GM06990 (cell line): ENCODE results near the gene ALDH18A1.

ENCODE experiments used
- DNase-seq: peaks from one replicate; pipeline ENCODE4 v3.0.0-alpha.2; 2011; ENCODE audit not compliant: insufficient read length; ENCODE audit errors: extremely low read depth
- H3K27me3 ChIP-seq: replicated peaks from 2 replicates; pipeline ENCODE4 v1.6.0; 2011; ENCODE audit warnings: low read length; ENCODE audit not compliant: control insufficient read depth, insufficient read depth
- H3K36me3 ChIP-seq: 2 replicates; pipeline ENCODE4 v1.5.1; 2011; ENCODE audit warnings: low read length; ENCODE audit not compliant: control insufficient read depth, insufficient read depth
- H3K4me3 ChIP-seq: replicated peaks from 2 replicates; pipeline ENCODE4 v1.5.1; 2011; ENCODE audit warnings: low read depth, mild to moderate bottlenecking, control low read depth, low read length
- TF ChIP-seq, protein P1 (sequence below): IDR thresholded peaks from 2 replicates; pipeline ENCODE4 v1.5.1; 2011; ENCODE audit warnings: low read length, control low read depth, mild to moderate bottlenecking, inconsistent platforms; ENCODE audit not compliant: insufficient read depth, poor library complexity, severe bottlenecking

The ALDH18A1 gene

DNA sequence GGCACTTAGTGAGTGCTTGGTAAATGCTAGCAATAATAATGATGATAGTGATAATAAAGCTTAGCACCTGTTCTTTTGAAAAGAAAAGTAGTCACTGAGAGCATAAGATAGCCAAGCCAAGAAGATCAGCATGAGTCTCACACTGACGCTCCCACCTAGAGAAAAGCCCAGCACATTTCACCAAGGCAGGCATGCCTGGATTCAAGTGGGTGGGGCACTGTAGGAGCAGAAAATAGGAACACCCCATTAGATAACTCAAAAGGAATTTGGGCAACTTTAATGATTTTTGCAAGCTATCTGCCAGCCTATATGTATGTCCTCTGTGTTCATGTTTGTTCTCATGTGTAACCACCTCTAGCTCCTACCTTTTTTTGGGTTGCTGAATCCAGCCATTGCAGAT is 77.2 kb downstream of the ALDH18A1 start:
- TF ChIP-seq, protein P1, sequence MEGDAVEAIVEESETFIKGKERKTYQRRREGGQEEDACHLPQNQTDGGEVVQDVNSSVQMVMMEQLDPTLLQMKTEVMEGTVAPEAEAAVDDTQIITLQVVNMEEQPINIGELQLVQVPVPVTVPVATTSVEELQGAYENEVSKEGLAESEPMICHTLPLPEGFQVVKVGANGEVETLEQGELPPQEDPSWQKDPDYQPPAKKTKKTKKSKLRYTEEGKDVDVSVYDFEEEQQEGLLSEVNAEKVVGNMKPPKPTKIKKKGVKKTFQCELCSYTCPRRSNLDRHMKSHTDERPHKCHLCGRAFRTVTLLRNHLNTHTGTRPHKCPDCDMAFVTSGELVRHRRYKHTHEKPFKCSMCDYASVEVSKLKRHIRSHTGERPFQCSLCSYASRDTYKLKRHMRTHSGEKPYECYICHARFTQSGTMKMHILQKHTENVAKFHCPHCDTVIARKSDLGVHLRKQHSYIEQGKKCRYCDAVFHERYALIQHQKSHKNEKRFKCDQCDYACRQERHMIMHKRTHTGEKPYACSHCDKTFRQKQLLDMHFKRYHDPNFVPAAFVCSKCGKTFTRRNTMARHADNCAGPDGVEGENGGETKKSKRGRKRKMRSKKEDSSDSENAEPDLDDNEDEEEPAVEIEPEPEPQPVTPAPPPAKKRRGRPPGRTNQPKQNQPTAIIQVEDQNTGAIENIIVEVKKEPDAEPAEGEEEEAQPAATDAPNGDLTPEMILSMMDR, result no peak
- no peak overlapping the region for H3K4me3 ChIP-seq
- no peak for DNase-seq
- H3K27me3 ChIP-seq, result peaks cover 1% of the 10 kb centered on the region
- no peaks in the 10 kb centered on the region for H3K36me3 ChIP-seq

DNA sequence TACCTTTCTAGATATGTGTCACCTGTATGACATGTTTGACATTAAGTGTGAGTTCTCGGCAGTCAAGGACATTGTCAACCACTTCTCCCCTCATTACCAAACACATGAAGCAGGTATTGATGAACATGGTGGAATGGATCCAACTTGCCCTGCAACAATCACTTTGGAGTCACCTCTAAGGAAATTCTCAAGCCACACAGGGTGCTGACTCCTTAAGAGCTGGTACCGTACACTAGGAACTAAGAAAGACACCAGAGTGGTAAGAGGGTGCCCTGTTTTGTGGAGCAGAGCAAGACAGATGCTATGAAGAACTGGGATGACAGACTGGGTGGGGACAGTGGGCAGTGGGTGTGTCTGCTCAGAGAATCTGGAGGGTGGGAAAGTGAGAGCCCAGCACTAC is 77.9 kb downstream of the ALDH18A1 start:
- TF ChIP-seq, protein P1, result no peak
- no peaks in the 10 kb centered on the region for H3K36me3 ChIP-seq
- H3K4me3 ChIP-seq, result no peak overlapping the region

DNA sequence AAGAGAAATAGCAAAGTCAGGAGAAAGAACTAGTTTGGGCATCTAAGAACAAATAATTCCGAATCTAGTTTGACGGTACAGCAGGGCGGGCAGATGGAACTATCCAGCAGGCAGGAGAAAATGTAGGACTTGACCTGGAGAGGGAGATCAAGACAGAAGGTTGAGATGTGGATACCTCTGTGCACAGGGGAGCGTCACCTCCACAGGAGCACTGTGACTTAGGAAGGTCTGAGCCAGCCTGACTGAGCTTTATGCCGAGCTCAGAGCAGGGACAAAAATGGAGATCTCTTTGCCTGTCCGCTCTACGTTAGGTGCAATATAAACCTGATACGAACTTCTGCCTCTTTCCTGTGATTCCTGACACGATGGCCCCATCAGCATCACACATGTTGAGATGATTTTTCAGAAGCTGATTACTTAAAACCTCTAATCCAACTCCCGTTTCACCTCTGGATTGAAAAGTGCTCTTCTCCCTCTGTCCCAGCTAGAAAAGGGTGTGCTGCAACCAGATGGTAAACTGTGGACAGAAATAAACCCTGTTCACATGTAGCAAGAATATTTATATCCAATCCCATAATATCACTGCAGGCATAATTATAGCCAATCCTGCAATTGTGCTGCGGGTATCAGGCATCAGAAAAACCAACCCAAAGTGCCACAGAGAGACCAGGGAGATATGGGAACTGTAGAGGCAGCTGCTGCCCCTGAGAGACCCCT is 81.7 kb downstream of the ALDH18A1 start:
- Histone ChIP-seq H3K36me3 (no peaks in the 10 kb centered on the region), H3K4me3 (no peak overlapping the region), H3K27me3 (peaks cover 1% of the 10 kb centered on the region; the same call in 1 of the 2 replicates)
- TF ChIP-seq, protein P1, result no peak
- DNase-seq, result no peak

More for the DNA sequence above, 77.9 kb downstream of the ALDH18A1 start:
- peaks cover 1% of the 10 kb centered on the region for H3K27me3 ChIP-seq
- DNase-seq, result no peak

DNA sequence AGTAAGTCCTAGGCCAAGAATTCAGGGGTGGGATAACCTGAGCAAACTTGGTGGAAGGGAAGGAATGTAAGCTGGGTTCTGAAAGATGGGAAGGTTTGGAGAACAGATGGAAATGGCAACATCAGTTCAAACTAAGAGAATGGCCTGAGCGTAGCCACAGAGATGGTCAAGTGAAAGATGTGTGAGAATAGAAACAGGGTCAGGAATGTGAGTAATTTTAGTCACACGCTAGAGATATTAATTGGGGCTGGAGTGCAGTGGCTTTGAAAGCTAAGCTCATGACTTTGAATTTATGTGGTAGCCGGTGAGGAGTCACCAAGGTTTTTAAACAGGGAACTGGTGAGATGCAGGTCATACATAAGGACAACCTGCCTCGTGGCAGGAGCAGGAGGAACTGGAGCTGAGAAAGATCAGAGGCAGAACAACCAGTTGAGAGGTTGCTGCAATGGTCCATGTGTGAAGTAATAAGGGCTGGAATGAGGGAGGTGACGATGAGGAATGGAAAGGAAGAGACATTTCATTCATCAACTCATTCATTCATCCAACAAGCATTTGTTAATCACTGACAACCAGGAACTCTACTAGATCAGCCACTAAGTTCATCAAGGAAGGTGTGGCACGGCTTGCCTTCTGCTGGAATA is 82.4 kb downstream of the ALDH18A1 start:
- TF ChIP-seq, protein P1, result no peak
- Histone ChIP-seq H3K27me3 (peaks cover 1% of the 10 kb centered on the region; the same call in 1 of the 2 replicates), H3K4me3 (no peak overlapping the region), H3K36me3 (no peaks in the 10 kb centered on the region)
- no peak for DNase-seq

DNA sequence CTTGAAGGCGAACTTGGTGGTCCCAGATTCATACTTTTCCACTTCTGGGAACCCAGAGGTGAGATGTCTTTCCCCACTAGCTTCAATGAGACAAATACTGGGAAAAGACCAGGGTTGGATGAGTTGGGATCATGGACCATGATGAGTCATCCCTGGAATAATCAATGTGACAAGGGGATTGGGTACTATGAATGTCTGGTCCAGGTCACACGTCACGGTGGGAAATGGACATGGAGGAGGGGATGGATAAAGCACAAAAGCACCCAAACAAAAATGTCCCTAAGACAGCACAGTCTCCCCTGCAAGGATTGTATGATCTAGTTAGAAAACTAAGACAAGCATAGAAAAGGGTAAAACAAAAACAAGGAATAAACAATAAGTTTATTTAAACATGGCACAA is 83.0 kb downstream of the ALDH18A1 start:
- TF ChIP-seq, protein P1, result no peak
- Histone ChIP-seq H3K27me3 (peaks cover 1% of the 10 kb centered on the region; the same call in 1 of the 2 replicates), H3K36me3 (no peaks in the 10 kb centered on the region), H3K4me3 (no peak overlapping the region)
- DNase-seq, result no peak
